Activated CD4-positive, alpha-beta T cell treated with anti-CD3 and anti-CD28 coated beads for 1 hour (primary cell): Measurements from ENCODE around the gene GRPEL2.
A peak's percentile ranks its signal among the peaks of the same experiment; 100 is the strongest.
"Not testable (repeated sequence)": the region's sequence is repeated elsewhere in the genome, so short reads cannot be mapped to it uniquely, and the experiment has no call there.

Experiments used
- DNase-seq: peaks from one replicate; pipeline ENCODE4 v3.0.0-alpha.2; 2020

Gene GRPEL2

DNA sequence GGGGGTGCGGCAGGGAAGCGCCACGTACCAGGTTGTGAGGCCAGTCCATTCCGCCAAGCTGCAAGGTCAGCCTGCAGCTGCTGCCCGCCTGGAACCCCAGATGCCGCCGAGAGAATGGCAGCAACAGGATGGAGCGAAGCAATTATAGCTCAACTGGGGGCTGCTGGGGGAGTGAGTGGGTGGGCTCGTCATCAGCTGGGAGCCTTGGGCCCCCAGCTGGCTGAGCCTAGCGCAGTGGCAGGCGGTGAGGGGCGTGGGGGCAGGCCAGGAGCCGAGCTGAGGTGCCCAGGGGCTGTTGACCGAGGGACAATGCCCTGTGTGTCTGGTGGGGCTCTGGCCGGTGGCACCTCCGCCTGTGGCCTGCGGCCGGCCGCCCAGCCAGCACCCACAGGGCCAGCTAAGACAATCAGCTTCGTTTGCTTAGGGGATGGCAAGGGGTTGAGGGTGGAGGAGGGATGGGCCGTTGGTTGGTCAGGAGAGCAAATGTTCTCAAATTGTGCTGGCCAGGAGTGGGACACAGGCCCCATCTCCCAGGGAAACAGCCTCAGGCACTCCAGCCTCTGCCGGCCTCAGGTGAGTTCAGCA lies 34.0 kb downstream of the GRPEL2 start, which contains the start of gene IL17B:
IL17B (minus strand) TSS at position 116 of the 585 bp plus-strand sequence; CDS start at position 49, 67 bp downstream.
- DNase-seq: no peak

DNA sequence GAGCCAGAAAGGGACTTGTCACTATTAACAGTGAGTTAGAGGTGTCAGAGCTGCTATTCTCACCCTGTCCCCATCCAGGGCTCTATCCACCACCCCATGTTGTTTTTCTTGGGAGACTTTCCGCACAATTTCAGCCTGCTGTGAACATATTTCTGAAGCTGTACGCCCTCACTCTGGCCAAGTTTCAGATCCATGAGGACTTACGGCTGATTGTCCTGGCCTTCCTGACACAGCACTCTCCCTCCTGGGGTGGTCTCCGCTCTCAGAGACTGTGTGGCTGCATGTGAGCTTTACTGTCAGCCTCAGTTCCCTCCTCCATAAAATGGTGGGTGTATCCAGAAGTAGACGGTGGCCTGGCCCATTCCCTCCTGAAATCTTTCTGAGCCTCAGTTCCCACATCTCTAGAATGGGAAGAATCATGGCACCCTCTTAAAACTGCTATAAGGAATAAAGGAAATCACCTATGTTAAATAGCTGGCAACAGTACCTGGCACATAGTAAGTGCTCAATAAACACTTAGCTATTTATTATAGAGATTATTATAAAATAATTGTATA lies 34.6 kb downstream of the GRPEL2 start:
- no peak for DNase-seq

DNA sequence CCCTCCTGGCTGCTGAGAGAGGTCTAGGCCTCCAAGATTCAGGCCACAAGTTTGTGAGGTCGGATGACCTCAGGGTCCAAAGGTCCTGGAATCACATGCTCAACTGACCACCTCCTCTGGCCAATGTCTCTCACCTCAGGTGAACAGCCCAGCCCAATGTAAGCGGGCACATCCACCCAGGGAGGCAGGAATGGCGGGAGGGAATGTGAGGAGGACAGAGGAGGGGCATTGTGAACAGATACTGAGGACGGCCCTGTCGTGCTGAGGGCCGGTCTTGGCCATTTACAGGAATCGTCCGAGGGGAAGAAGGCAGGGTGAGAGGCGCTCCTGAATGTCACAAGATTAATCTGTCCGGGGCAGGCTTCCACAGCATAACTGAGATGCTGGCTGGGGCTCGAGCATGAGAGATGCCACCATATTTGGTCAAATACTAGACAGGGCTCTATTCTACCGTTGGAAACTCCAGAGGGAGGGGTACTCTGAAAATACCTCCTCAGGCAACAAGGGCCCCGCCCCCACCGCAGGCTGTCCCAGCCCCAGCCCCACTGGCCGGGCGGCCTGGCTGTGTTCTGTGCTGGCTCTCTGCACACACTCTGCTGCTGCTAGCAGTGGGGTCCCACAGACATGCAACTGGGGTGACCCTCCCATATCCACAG lies 35.3 kb downstream of the GRPEL2 start:
- DNase-seq: no peak

DNA sequence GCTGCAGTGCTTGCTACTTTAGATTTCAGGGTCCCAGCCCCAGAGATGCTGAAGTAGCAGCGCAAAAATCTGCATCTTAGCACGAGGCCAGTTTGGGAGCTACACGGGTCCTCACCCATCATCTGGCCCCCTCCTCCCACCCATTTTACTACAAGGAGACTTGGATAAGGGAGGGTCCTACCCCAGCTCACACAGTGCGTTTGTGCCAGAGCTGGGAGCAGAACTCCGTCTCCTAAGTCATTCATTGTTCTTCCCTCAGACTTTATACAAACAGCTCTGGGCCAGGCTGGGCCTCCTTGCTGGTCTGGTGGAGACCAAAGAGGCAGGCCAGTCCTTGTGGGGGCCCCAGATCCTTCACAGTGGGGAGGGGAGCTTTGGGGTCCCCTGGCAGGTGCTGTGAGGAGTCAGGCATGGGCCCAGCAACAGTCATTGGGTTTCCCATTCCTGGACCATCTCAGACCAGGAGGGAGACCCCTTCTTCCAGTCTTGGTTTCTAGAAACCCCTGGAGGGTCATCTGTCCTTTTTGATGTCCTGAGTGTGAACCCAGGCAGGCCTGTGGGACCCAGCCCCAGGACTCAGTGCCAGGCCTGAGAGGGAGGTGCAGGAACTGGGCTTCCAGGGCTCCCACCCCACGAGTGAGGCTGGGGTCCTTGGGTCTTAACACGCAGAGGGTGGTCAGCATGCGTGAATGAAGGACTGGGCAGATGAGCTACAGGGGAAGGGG lies 36.1 kb downstream of the GRPEL2 start:
- DNase-seq: no peak

DNA sequence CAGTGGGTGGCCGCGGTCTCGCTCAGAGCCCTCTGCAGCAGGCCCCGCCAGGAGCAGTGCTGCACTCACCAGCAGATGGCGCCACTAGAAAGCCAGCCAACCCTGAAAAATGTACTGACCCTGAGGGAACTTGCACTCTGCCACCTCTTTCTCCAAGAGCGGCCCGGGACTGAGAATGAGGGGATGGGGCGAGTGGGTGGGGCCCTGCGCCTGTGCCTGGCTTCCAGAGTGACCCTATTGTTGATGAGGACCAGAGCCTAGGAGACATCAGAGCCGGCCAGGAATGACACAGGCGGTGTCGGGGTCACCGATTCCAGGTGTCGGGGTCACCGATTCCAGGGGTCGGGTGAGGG lies 36.7 kb downstream of the GRPEL2 start:
- DNase-seq: peak; percentile 65

DNA sequence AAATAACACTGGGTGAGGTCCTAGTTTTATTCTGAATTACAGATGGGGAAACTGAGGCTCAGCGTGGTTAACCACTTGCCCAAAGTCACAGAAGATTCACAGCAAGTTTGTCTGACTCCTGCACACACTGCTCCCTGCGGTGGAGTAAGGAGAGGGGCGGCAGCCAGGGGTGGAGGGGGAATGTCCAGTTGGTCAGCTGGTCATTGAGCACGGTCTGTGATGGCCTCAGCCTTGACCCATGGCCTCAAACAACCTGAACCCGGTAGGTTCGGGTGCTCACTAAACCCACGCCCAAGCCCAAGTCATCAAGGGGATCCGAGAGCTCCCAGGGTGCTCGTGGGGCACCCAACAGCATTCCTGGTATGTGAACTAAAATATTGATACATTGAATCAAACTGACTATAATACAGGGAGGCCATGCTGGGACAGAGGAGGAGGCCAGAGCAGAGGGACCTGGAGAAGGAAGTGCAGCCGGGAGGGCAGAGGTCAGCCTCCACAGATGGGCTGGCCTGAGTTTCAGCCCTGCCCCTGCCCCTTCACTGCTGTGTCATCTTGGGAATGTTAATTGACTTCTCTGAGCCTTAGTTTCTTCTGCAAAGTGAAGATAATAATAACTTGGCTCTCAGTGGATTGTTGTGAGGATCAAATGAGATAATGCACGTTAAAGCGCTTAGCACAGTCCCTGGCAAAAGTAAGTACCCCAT lies 37.4 kb downstream of the GRPEL2 start:
- no peak for DNase-seq

DNA sequence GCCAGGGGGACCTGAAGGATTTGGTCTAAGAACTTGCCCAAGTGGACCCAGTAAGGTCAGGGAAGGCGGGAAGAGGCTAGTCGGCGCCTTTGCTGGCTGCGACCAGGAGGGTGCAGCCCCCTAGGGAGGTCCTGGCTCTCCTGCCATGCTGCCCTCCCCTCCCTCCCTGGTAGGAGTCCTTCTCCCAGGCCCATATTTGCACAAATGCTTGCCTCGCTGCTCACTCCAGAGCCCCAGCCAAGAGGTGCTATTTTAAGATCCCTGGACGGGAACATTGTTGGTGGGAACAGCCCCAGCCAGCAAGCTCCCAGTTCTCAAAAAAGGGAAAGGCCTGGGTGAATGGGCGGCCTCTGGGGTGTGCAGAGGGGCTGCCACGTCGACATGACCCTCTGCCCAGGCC lies 38.1 kb downstream of the GRPEL2 start:
- DNase-seq: no peak

DNA sequence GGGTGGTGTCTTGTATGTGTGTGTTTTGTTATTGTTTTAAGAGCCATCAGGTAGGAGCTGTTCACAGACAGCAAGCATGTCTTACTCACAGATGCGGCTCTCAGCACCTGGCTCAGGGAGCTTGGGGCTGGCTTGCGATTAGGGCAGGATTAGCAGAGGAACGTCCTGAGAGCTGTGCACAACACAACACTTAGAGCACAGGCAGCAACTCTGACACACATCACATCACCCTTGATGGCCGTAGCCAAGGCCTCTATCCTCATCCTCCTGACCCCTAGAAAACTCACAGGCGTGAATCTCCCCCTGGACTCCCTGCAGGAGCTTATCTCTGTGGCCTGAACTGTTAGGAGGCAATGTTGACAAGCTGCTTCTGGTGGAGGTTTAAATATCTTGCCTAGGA lies 40.9 kb downstream of the GRPEL2 start:
- DNase-seq: no peak

DNA sequence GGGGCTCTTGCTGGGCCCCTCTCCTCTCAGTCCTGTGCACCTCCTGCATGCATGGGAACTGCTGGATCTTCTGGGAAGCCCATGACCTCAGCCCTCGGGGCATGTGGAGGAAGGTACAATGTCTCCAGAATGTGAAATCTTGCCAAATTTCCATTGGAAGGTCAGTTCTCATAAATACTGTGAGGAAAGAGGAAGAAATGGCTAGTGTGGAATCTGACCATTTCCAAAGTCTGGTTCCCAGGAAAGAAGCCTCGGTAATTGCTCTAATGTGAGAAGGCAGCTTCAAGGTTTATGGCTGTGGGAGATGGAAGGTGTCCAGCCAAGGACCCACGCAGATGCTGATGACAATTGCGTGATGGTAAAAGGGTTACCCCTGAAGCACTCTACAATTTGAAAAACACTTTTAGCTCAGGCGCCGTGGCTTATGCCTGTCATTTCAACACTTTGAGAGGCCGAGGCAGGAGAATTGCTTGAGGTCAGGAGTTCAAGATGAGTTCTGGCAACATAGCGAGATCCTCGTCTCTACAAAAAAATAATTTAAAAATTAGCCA lies 41.9 kb downstream of the GRPEL2 start:
- no peak for DNase-seq

DNA sequence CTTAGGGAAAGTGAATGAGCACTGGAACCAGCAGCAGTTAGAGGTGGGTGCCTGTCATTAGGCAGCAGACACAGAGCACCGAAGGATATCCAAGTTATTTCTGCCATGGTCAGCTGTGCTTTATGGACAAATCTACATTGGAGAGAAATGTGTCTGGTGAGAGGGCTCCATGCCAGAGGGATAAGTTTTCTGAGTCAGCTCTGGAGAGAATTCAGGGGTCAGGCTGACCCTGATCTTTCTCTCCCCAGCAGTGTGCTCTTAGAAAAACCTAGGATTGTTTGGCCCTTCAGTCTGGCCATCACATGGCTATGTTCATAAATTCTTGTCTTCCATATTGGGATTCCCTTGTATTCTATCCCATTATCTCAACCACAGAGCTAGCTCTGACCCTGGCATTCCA lies 42.7 kb downstream of the GRPEL2 start:
- no peak for DNase-seq

DNA sequence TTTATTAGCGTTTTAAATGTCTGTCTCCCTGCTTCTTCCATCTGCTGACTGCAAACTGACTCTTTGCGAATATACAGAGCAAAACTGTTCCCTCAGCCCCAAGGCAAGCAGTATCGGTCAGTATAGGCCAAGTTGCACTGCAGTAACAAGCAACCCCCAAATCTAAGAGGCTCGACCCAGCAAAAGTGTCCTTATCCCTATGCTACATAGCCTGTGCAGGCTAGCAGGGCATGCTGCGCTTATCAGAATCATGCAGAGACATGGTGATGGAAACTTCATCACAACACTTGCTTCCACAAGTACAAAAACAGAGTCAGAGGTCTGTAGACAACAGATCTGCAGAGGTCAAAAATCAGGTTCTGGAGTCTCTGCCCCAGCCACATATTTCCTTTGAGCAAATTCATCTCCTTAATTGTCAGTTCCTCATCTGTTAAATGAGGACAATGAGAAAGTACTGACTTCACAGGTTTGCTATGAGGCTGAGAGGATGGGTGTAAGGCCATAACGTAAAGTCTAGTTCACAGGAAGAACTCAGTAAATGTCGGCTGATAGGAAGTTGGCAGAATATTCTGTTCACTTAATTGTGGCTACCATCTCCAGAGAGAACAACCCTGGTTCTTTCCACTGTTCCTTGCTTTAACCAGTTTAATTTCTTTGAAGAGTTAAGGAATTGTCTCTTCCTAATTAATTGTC lies 43.3 kb downstream of the GRPEL2 start:
- no peak for DNase-seq

DNA sequence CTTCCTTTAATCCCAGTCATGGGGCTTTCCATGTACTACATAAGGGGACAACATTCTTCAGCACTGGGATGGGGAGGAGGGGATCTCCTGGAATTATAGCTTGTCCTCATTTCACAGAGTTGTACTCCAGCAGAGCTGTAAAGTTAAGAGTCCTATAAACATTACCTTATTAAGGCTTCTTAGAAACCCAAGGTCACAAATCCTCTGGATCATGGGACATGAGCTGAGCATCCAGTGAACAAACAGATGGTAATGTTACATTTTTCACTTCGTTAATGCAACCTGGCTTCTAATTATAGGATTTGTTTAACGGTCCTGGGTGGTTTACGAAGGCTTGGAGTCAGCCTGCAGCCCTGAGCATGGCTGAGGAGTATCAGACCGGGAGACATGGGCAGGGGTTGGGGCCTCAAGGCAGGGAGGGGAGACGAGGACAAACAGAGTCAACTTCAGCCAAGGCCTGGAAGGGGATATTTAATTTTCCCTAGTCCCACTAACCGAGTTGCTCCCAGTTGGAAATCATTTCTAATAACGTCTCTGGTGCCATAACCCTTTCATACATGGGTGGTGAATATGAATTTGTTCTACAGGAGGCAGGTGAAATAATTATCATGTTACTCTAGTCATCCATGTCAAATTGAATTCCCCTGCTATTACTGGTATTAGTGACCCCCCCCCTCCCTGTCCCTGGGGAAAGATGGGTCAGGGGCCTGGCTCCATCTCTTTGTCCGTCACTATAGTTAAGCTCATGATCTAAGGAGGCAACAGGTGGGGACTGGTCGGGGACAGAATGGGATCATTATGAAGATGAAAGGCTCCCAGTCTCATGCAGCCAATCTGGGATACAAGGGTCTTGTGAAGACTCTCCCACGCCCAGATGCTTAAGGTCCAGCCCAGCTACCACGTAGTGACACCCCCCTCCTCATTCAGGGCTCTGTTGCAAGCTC lies 44.5 kb downstream of the GRPEL2 start:
- DNase-seq: no peak

DNA sequence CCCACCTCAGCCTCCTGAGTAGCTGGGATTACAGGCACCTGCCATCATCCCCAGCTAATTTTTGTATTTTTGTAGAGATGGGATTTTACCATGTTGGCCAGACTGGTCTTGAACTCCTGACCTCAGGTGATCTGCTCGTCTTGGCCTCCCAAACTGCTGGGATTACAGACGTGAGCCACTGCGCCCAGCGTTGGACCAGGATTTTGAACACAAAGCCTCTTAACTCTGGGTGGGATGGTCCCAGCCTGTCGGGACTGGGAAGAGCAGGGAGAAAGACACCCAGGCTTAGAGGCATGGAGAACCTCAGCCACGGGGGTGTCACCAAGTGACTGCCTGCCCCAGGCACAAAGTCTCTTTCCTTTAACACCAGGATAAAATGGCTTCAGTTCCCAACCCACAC lies 45.8 kb downstream of the GRPEL2 start:
- not testable (repeated sequence) for DNase-seq

DNA sequence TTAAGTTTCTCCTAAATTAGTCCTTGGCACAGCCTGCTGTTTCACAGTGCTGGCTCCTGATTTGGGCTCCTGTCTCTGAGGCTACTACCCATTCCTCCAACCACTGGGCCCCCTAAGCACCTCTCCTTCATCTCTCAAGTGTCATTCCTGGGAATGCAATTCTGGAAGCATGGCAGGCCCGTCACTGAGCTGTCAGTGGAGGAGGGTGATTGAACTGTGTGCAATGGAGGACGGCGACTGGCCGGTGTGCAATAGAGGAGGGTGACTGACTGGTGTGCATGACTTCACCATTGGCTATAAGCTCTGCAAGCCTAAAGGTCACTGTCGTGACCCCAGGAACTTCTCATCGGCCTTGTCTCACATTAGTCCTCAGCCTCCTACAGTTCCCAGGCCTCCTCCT lies 46.2 kb downstream of the GRPEL2 start:
- no peak for DNase-seq

DNA sequence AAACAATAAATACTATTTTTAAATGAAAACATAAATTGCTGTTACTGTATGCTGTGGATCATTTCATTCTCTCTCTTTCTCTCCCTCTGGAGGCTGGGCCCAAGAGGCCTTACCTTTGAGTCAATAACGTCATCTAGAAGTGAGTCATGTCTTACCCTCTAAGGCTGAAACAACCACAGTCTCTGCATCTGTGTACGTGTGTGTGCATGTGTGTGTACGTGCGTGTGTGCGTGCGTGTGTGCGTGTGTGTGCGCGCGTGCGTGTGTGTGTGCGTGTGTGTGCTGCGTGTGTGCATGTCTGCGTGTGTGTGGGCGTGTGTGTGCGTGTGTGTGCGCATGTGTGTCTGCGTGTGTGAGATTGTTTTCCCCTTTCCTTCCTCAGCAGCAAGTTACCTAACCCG lies 47.4 kb downstream of the GRPEL2 start:
- DNase-seq: no peak

DNA sequence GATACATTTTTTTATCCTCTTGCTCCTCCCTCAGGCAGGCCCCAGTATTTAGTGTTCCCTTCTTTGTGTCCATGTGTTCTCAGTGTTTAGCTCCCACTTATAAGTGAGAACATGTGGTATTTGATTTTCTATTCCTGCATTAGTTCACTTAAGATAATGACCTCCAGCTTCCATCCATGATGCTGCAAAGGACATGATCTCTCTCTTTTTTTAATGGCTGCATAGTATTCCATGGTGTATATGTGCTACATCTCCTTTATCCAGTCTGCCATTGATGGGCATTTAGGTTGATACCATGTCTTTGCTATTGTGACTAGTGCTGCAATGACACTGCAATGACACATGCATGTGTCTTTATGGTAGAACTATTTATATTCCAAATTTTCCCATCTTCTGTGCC lies 49.7 kb downstream of the GRPEL2 start:
- not testable (repeated sequence) for DNase-seq

DNA sequence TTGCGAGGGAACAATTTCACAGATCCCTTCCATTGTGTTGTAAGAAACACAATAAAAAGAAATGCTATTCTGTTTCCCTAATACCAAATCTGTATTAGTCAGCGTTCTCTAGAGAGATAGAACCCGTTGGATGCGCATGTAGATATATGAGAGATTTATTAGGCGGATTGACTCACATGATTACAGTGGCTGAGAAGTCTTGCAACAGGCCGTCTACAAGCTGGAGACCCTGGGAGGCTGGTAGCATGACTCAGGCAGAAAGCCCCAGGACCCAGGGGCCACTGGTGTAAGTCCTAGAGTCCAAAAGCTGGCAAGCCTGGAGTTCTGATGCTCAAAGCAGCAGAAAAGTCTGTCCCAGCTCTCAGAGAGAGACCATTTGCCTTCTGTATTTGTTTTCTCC lies 52.2 kb downstream of the GRPEL2 start:
- no peak for DNase-seq

DNA sequence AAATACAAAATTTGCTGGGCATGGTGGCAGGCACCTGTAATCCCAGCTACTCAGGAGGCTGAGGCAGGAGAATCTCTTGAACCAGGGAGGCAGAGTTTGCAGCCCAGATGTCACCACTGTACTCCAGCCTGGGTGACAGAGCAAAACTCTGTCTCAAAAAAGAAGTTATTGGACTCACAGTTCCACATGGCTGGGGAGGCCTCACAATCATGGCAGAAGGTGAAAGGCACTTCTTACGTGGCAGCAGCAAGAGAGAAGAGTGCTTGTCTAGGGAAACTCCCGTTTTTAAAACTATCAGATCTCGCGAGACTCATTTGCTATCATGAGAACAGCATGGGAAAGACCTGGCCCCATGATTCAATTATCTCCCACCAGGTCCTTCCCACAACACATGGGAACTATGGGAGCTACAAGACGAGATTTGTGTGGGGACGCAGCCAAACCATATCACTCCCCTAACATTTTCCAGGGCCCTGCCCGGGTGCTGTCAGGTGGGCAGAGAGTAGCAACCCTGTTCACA lies 53.5 kb downstream of the GRPEL2 start:
- DNase-seq: not testable (repeated sequence)

DNA sequence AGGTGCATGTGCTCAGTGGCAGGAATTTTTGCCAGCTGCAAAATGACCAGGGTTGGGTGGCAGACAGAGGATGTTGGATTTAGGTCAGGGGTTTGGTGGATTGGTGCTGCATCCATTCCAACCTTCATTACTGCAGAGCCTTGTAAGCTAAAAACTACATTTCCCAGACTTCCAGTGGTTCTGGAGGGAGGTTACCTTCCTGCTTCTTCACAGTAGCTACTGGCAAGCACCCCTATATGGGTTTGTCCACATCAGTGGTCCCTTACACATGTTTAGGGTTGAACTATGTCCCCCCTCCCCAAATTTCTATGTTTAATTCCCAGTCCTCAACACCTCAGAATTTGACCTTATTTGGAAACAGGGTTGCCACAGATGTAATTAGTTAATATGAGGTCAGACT lies 54.5 kb downstream of the GRPEL2 start:
- no peak for DNase-seq

DNA sequence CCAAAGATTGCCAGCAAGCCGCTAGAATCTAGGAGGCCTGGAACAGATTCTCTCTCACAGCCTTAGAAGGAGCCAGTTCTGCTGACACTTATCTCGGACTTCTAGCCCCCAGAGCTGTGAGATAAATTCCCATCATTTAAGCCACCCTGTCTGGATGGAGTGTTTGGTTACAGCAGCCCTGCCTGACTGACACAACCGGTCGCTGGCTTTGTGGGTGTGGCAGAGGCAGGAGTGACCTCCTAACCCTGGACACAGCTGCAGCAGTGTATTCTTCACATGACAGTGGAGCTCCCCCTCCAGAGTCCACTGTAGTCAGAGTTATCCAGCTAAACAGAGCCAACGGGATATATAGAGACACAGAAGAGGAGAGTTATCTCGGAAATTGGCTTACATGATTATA lies 55.0 kb downstream of the GRPEL2 start:
- no peak for DNase-seq

DNA sequence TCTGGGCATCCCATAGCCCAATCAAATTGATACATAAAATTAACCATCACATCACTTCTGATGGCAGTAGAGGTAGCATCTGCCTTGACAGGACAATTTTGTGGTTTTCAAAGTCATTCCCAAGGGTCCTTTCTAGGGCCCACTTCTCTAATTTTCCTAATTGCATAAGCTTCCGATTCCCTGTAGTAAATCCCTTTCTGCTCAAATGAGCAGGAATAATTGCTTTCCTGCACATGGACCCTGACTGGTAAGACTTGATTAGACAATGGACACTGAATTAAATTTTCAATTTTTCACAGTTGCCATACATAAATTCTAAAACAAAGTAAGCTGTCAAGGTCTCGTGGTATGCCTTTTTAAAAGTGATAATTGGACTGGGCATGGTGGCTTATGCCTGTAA lies 55.8 kb downstream of the GRPEL2 start:
- no peak for DNase-seq
